Body of pancreas (tissue), 4 donors: Measurements from ENCODE around the gene KIF11.

Source experiments
- POLR2A ChIP-seq, 3 donors: fragments of 450-650 bp; IDR thresholded peaks; one replicate each; pipeline ENCODE4 v1.6.1; 2016; ENCODE audit warnings: antibody characterized with exemption in 3 of 3, mild to moderate bottlenecking in 2 of 3
- TF ChIP-seq, protein P1 (sequence below), 7 experiments: fragments of 450-650 bp in 4 of 7; fragments of 200-600 bp in 3 of 7; sonication (generic) in 3 of 7; IDR thresholded peaks; one replicate each; pipeline ENCODE4 v1.5.1; 2016 to 2019; ENCODE audit warnings: antibody characterized with exemption in 7 of 7

DNA sequence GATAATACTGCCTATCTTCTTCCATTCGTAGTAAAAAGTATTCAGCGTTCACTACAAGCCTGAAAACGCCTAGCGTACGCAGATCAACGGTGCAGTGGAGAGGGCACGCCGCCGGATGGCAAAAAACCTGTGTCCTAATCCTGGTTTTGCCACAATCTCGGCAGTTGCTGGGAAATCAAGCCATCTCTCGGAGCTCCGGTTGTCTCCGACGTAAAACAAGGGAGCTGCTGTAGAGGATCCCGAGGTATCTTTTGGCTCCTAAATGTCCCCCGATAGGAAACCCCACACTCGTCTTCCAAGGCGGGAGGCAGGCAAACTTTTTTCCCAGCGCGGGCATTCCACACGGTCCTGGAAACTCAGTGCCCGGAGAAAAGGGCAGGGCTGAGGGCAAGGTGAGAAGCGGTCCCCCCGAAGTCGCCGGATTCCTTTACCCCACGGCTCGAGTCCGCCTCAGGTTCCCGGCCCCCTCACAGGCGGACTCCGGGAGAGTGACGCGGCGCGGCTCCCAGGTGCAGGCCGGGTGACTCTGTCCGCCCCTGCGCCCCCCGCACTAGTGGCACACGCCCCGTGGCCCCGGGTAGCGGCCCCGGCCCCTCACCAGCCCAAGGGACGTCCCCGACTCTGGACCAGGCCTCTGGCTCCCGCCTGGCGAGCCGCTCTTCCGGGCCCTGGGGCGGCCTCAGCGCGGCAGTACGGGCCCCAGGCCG, 19.7 kb upstream of the KIF11 start:
- TF ChIP-seq POLR2A (IDR thresholded peaks at IDR 0.05): no peak
- TF ChIP-seq, protein P1, sequence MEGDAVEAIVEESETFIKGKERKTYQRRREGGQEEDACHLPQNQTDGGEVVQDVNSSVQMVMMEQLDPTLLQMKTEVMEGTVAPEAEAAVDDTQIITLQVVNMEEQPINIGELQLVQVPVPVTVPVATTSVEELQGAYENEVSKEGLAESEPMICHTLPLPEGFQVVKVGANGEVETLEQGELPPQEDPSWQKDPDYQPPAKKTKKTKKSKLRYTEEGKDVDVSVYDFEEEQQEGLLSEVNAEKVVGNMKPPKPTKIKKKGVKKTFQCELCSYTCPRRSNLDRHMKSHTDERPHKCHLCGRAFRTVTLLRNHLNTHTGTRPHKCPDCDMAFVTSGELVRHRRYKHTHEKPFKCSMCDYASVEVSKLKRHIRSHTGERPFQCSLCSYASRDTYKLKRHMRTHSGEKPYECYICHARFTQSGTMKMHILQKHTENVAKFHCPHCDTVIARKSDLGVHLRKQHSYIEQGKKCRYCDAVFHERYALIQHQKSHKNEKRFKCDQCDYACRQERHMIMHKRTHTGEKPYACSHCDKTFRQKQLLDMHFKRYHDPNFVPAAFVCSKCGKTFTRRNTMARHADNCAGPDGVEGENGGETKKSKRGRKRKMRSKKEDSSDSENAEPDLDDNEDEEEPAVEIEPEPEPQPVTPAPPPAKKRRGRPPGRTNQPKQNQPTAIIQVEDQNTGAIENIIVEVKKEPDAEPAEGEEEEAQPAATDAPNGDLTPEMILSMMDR (IDR thresholded peaks at IDR 0.05): peak in 4 of 7 experiments; percentile 22 to 36 (median 26)
